ENCODE measurements around the gene PTPRK.

Gene PTPRK

GRCh38 chr6:128164254-128164653 lies 356.1 kb downstream of the PTPRK start:
- Histone ChIP-seq H3K9me3 (ENCODE audit: severe bottlenecking) (no peaks in the 10 kb centered on the region), H3K27ac (no peak overlapping the region), H3K4me3 (ENCODE audit: low read depth, low read length) (no peak overlapping the region), H3K27me3 (ENCODE audit: insufficient read depth, low read depth, severe bottlenecking) (no peaks in the 10 kb centered on the region), H3K36me3 (no peaks in the 10 kb centered on the region)
- DNase-seq, result no peak
- TF ChIP-seq, protein P1, sequence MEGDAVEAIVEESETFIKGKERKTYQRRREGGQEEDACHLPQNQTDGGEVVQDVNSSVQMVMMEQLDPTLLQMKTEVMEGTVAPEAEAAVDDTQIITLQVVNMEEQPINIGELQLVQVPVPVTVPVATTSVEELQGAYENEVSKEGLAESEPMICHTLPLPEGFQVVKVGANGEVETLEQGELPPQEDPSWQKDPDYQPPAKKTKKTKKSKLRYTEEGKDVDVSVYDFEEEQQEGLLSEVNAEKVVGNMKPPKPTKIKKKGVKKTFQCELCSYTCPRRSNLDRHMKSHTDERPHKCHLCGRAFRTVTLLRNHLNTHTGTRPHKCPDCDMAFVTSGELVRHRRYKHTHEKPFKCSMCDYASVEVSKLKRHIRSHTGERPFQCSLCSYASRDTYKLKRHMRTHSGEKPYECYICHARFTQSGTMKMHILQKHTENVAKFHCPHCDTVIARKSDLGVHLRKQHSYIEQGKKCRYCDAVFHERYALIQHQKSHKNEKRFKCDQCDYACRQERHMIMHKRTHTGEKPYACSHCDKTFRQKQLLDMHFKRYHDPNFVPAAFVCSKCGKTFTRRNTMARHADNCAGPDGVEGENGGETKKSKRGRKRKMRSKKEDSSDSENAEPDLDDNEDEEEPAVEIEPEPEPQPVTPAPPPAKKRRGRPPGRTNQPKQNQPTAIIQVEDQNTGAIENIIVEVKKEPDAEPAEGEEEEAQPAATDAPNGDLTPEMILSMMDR (IDR thresholded peaks at IDR 0.05; ENCODE audit: low read depth, low read length), result no peak

- H3K36me3 ChIP-seq, result no peaks in the 10 kb centered on the region
- no peak for DNase-seq
- H3K27ac ChIP-seq, result no peak overlapping the region
- H3K9me3 ChIP-seq (ENCODE audit: severe bottlenecking), result no peaks in the 10 kb centered on the region
- TF ChIP-seq, protein P1 (IDR thresholded peaks at IDR 0.05; ENCODE audit: low read depth, low read length), result no peak
- H3K4me3 ChIP-seq (ENCODE audit: low read depth, low read length), result no peak overlapping the region
- no peaks in the 10 kb centered on the region for H3K27me3 ChIP-seq (ENCODE audit: insufficient read depth, low read depth, severe bottlenecking)
Measured at GRCh38 chr6:128162423-128162822, 358.0 kb downstream of the PTPRK start.

GRCh38 chr6:128161839-128162238 lies 358.6 kb downstream of the PTPRK start:
- Histone ChIP-seq H3K36me3 (no peaks in the 10 kb centered on the region), H3K27ac (no peak overlapping the region), H3K9me3 (ENCODE audit: severe bottlenecking) (no peaks in the 10 kb centered on the region), H3K27me3 (ENCODE audit: insufficient read depth, low read depth, severe bottlenecking) (no peaks in the 10 kb centered on the region), H3K4me3 (ENCODE audit: low read depth, low read length) (no peak overlapping the region)
- TF ChIP-seq, protein P1 (IDR thresholded peaks at IDR 0.05; ENCODE audit: low read depth, low read length), result no peak
- no peak for DNase-seq

DNA sequence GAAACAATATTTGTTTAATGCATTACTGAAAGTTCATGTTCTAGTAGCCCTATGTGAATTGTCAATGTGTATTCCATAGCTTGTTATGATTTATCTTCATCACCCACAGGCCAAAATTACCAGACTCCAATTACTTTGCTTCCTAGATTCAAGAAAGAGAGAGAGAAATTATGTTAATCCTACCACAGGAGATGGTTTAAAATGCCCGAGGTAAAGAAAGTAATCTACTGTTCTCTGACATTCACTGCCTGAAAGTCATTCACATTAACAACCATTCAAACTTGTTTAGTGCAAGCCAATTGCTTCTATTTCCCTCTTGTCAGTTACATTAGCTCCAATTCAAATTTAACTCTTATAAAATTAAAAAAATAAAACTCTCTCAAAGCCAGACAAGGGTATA lies 359.1 kb downstream of the PTPRK start:
- Histone ChIP-seq H3K4me3 (ENCODE audit: low read depth, low read length) (no peak overlapping the region), H3K27me3 (ENCODE audit: insufficient read depth, low read depth, severe bottlenecking) (no peaks in the 10 kb centered on the region), H3K27ac (no peak overlapping the region), H3K9me3 (ENCODE audit: severe bottlenecking) (no peaks in the 10 kb centered on the region), H3K36me3 (no peaks in the 10 kb centered on the region)
- TF ChIP-seq, protein P1 (IDR thresholded peaks at IDR 0.05; ENCODE audit: low read depth, low read length), result no peak
- no peak for DNase-seq

DNA sequence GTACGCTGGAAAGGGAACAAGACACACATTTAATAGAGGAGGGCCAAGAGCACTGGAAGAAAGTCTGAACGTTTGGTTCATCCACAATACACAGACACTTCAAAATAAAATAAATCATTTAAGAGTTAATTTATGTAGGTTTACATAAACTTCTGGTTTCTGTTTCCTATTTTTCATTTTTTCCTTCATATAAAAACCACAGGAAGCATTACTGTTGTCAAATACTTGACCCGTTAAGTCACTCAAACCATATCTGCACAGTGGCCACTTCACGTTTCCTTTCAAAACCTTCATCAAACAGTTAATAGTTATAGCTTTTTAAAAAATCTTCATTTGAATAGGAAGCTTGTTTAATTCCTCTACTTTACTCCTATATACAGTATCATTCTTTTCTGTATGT lies 361.9 kb downstream of the PTPRK start:
- TF ChIP-seq, protein P1 (IDR thresholded peaks at IDR 0.05; ENCODE audit: low read depth, low read length), result no peak
- H3K27me3 ChIP-seq (ENCODE audit: insufficient read depth, low read depth, severe bottlenecking), result no peaks in the 10 kb centered on the region
- no peak overlapping the region for H3K27ac ChIP-seq
- no peaks in the 10 kb centered on the region for H3K36me3 ChIP-seq
- no peak overlapping the region for H3K4me3 ChIP-seq (ENCODE audit: low read depth, low read length)
- DNase-seq, result no peak
- H3K9me3 ChIP-seq (ENCODE audit: severe bottlenecking), result no peaks in the 10 kb centered on the region

DNA sequence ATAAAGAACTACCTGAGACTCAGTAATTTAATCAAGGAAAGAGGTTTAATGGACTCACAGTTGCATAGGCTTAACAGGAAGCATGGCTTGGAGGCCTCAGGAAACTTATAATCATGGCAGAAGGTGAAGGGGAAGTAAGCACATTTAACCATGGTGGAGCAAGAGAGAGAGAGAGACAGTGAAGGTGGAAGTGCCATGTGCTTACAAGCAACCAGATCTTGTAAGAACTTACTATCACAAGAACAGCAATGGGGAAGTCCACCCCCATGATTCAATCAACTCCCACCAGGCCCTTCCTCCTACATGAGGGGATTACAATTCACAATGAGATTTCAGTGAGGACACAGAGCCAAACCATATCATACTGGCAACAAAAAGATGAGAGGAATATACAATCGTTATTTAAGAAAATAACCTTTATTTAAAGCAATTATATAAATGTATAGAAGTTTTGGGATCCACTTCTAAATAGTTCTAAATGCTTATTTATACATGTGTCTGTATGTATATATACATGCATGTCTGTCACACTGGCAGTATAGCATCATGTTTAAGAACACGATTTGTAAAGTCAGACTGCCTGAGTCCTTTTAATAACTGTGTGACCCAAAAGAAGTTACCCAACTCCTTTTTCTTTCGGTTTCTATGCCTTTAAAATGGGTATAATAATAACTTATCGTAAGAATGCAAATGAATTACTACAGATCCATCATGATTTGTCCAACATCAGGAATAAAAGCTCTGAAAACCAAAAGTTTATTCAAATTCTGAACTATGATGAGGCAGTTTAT lies 363.9 kb downstream of the PTPRK start:
- no peak overlapping the region for H3K27ac ChIP-seq
- TF ChIP-seq, protein P1 (IDR thresholded peaks at IDR 0.05; ENCODE audit: low read depth, low read length), result no peak
- DNase-seq, result no peak
- no peaks in the 10 kb centered on the region for H3K27me3 ChIP-seq (ENCODE audit: insufficient read depth, low read depth, severe bottlenecking)
- no peak overlapping the region for H3K4me3 ChIP-seq (ENCODE audit: low read depth, low read length)
- H3K36me3 ChIP-seq, result no peaks in the 10 kb centered on the region
- H3K9me3 ChIP-seq (ENCODE audit: severe bottlenecking), result no peaks in the 10 kb centered on the region
